ENCODE results near the gene MCM9. TPM values are rescaled to one million over a fixed set of nuclear protein-coding genes. Genes with fewer than 3 reads are reported as not detected.

MCM9 gene
- total RNA-seq, 4 donors from 2014 or later: 26.7 to 47.2 (median 35.8) TPM

GRCh38 chr6:118789954-118790353 is 145.0 kb downstream of the MCM9 start:
- H3K4me1 ChIP-seq: no peaks in the 10 kb centered on the region
- no peaks in the 10 kb centered on the region for H3K27me3 ChIP-seq
- DNase-seq: no peak
- no peaks in the 10 kb centered on the region for H3K36me3 ChIP-seq
- 78 to 88% methylated on average over 4 of the region's 4 CpGs for WGBS, 2 donors
- no peak for TF ChIP-seq CTCF (IDR thresholded peaks at IDR 0.05)
- TF ChIP-seq POLR2A (IDR thresholded peaks at IDR 0.05): no peak
- no peaks in the 10 kb centered on the region for H3K9me3 ChIP-seq
- no peak overlapping the region for H3K27ac ChIP-seq
- H3K4me3 ChIP-seq (replicated peaks in 1 of 3): no peak overlapping the region
- intact Hi-C loops (cut with DNase I): no loop called here

GRCh38 chr6:118789419-118789818 is 145.5 kb downstream of the MCM9 start:
- Histone ChIP-seq H3K4me1 (no peaks in the 10 kb centered on the region), H3K4me3 (replicated peaks in 1 of 3) (no peak overlapping the region), H3K27ac (no peak overlapping the region), H3K36me3 (no peaks in the 10 kb centered on the region), H3K27me3 (no peaks in the 10 kb centered on the region), H3K9me3 (no peaks in the 10 kb centered on the region)
- no peak for DNase-seq
- WGBS, 2 donors: 96 to 99% methylated on average over 5 of the region's 5 CpGs
- intact Hi-C loops (cut with DNase I): no loop called here
- TF ChIP-seq POLR2A (IDR thresholded peaks at IDR 0.05): no peak
- no peak for TF ChIP-seq CTCF (IDR thresholded peaks at IDR 0.05)

GRCh38 chr6:118788702-118789101 is 146.3 kb downstream of the MCM9 start:
- no peak for DNase-seq
- no peak for TF ChIP-seq POLR2A (IDR thresholded peaks at IDR 0.05)
- TF ChIP-seq CTCF (IDR thresholded peaks at IDR 0.05): no peak
- Histone ChIP-seq H3K27ac (no peak overlapping the region), H3K4me1 (no peaks in the 10 kb centered on the region), H3K27me3 (no peaks in the 10 kb centered on the region), H3K4me3 (replicated peaks in 1 of 3) (no peak overlapping the region), H3K36me3 (no peaks in the 10 kb centered on the region), H3K9me3 (no peaks in the 10 kb centered on the region)
- 89 to 94% methylated on average over 4 of the region's 4 CpGs for WGBS, 2 donors
- intact Hi-C loops (cut with DNase I): no loop called here

DNA sequence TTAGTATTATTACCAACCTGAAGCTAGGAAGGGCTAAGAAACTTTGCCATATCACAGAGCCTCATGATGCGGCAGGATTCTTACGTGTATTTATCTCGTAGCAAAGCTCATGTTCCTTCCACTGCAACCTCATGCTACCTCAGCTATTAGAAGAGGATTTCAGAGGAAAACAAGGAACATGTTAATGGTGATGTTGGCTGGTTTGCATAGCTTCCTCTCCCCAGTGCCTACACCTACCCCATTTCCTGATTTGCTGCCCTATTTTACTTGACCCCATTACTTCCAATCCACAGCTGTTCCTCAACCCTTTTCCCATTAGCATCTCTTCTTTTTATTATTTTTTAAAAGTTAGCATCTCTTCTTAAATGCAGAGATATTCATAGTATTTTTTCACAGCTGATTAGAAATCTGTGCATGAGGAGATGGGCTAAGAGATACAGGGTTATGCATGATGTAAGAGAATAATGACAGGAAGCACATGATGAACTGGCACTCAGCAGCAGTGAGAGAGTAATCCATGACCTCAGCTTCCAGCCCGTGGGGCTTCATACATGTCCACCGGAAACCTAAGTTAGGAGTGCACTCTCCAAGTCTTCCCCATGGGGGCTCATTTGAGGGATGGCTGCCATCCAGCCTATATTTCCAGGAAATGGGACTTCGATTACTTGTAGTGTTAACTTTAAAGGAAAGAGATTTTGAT is 147.1 kb downstream of the MCM9 start:
- Histone ChIP-seq H3K27ac (no peak overlapping the region), H3K4me3 (replicated peaks in 1 of 3) (no peak overlapping the region), H3K9me3 (no peaks in the 10 kb centered on the region), H3K36me3 (no peaks in the 10 kb centered on the region), H3K4me1 (no peaks in the 10 kb centered on the region), H3K27me3 (no peaks in the 10 kb centered on the region)
- TF ChIP-seq POLR2A (IDR thresholded peaks at IDR 0.05) (no peak), CTCF (IDR thresholded peaks at IDR 0.05) (no peak)
- 75% methylated on average over 6 of the region's 6 CpGs for WGBS, 2 donors
- no peak for DNase-seq
- intact Hi-C loops (cut with DNase I): no loop called here

DNA sequence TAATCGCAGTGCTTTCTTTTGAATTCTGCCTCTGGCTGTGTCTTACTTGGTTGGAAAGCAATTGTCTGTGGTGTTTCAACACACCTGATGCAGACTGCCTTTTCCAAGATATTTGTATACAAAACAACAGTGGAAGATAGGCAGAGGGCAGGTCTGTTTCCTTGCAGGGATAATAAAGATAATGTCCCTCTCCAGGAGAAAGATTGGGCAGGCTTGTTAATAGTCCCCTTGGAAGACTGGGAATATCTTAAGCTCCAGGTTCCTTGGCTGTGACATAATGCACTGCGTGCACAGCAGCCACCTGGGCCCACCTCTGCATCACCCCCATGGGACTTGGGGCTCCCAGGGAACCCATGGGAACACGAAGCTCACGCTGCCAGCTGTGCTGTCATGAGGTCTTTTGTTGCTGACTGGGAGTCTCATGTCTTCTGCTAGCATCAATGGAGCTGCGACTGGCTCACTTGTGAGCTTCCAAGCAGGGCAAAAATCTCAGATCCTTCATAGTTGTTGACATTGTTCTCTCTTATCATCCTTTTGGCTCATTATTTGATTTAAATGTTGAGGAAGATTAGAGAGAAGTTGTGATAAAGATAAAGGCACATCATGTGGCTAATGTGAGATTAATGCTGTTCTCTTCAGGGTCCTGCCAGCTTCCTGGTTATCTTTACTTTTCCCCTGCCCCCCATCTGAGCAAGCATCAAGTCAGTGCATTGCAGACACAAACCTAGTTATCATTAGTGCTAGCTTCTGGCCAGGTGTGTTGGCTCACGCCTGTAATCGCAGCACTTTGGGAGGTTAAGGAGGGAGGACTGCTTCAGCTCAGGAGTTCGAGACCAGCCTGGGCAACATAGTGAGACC is 148.1 kb downstream of the MCM9 start:
- Histone ChIP-seq H3K36me3 (no peaks in the 10 kb centered on the region), H3K9me3 (no peaks in the 10 kb centered on the region), H3K27ac (no peak overlapping the region), H3K4me3 (replicated peaks in 1 of 3) (no peak overlapping the region), H3K4me1 (no peaks in the 10 kb centered on the region), H3K27me3 (no peaks in the 10 kb centered on the region)
- no peak for TF ChIP-seq CTCF (IDR thresholded peaks at IDR 0.05)
- TF ChIP-seq POLR2A (IDR thresholded peaks at IDR 0.05): no peak
- no peak for DNase-seq
- intact Hi-C loops (cut with DNase I): no loop called here
- WGBS, 2 donors: 90 to 91% methylated on average over 8 of the region's 8 CpGs
